H9 (cell line): ENCODE data around the gene OS9. TPM values are rescaled to one million over a fixed set of nuclear protein-coding genes. Genes with fewer than 3 reads are reported as not detected.

Source experiments
- DNase-seq: peaks from one replicate; pipeline ENCODE4 v3.0.0-alpha.2; 2017
- H2AFZ ChIP-seq: one replicate; pipeline ENCODE4 v1.6.1; 2013; ENCODE audit warnings: mild to moderate bottlenecking, low read length, control low read depth, moderate library complexity
- H2AK5ac ChIP-seq: 2 replicates; pipeline ENCODE4 v1.6.1; 2013; ENCODE audit warnings: low read length, control low read depth, mixed read lengths; ENCODE audit not compliant: insufficient read length
- H2BK120ac ChIP-seq: one replicate; pipeline ENCODE4 v1.6.1; 2013; ENCODE audit warnings: low read depth, mild to moderate bottlenecking, low read length, control low read depth, inconsistent platforms; ENCODE audit not compliant: poor library complexity, severe bottlenecking
- H2BK12ac ChIP-seq: 2 replicates; pipeline ENCODE4 v1.6.1; 2013; ENCODE audit warnings: low read length, control low read depth, mixed read lengths, low read depth; ENCODE audit not compliant: insufficient read length
- H2BK15ac ChIP-seq: 2 replicates; pipeline ENCODE4 v1.6.1; 2013; ENCODE audit warnings: low read depth, low read length, control low read depth
- H2BK20ac ChIP-seq: one replicate; pipeline ENCODE4 v1.6.1; 2013; ENCODE audit warnings: low read depth, mild to moderate bottlenecking, low read length, control low read depth, inconsistent platforms; ENCODE audit not compliant: poor library complexity, severe bottlenecking
- H2BK5ac ChIP-seq: 2 replicates; pipeline ENCODE4 v1.6.1; 2013; ENCODE audit warnings: low read length, control low read depth, mixed read lengths; ENCODE audit not compliant: insufficient read length
- H3K14ac ChIP-seq: 2 replicates; pipeline ENCODE4 v1.6.1; 2013; ENCODE audit warnings: low read length, control low read depth; ENCODE audit not compliant: insufficient read depth
- H3K18ac ChIP-seq: 2 replicates; pipeline ENCODE4 v1.6.1; 2013; ENCODE audit warnings: low read depth, mild to moderate bottlenecking, mixed read lengths, low read length, control low read depth; ENCODE audit not compliant: insufficient read length
- H3K23ac ChIP-seq: 2 replicates; pipeline ENCODE4 v1.6.1; 2013; ENCODE audit warnings: low read length, control low read depth, mixed read lengths, low read depth; ENCODE audit not compliant: insufficient read length
- H3K23me2 ChIP-seq: 2 replicates; pipeline ENCODE4 v1.6.1; 2013; ENCODE audit warnings: low read depth, mild to moderate bottlenecking, mixed read lengths, low read length, control low read depth; ENCODE audit not compliant: insufficient read length, poor library complexity, severe bottlenecking
- H3K27ac ChIP-seq: 2 replicates; pipeline ENCODE4 v1.5.1; 2013; ENCODE audit warnings: low read length, control low read depth, mixed read lengths, low read depth; ENCODE audit not compliant: insufficient read length
- H3K27me3 ChIP-seq: 2 replicates; pipeline ENCODE4 v1.6.1; 2013; ENCODE audit warnings: low read length, control low read depth, inconsistent platforms; ENCODE audit not compliant: insufficient read depth
- H3K4ac ChIP-seq: 2 replicates; pipeline ENCODE4 v1.6.1; 2013; ENCODE audit warnings: low read depth, mild to moderate bottlenecking, control low read depth, inconsistent platforms, low read length, moderate library complexity
- H3K4me1 ChIP-seq: 2 replicates; pipeline ENCODE4 v1.6.1; 2013; ENCODE audit warnings: low read length, control low read depth, inconsistent platforms; ENCODE audit not compliant: insufficient read depth
- H3K4me2 ChIP-seq: 2 replicates; pipeline ENCODE4 v1.6.1; 2013; ENCODE audit warnings: low read length, control low read depth, mixed read lengths; ENCODE audit not compliant: insufficient read length, insufficient read depth
- H3K56ac ChIP-seq: 2 replicates; pipeline ENCODE4 v1.6.1; 2013; ENCODE audit warnings: low read depth, mild to moderate bottlenecking, mixed read lengths, low read length, control low read depth; ENCODE audit not compliant: insufficient read length
- H3K79me1 ChIP-seq: 2 replicates; pipeline ENCODE4 v1.6.1; 2013; ENCODE audit warnings: low read depth, mild to moderate bottlenecking, moderate library complexity, low read length, control low read depth, inconsistent platforms; ENCODE audit not compliant: insufficient read depth, poor library complexity, severe bottlenecking
- H3K79me2 ChIP-seq: 2 replicates; pipeline ENCODE4 v1.6.1; 2013; ENCODE audit warnings: low read length, control low read depth, inconsistent platforms; ENCODE audit not compliant: insufficient read depth
- H3K9ac ChIP-seq: 2 replicates; pipeline ENCODE4 v1.6.1; 2013; ENCODE audit warnings: low read length, control low read depth, mixed read lengths; ENCODE audit not compliant: insufficient read length; ENCODE audit errors: extremely low read depth
- H3K9me3 ChIP-seq: one replicate; pipeline ENCODE4 v1.6.1; 2013; ENCODE audit warnings: low read depth, low read length, inconsistent platforms; ENCODE audit not compliant: control insufficient read depth
- H3T11ph ChIP-seq: one replicate; pipeline ENCODE4 v1.6.1; 2013; ENCODE audit warnings: mild to moderate bottlenecking, low read length, control low read depth, inconsistent platforms
- H4K20me1 ChIP-seq: one replicate; pipeline ENCODE4 v1.6.1; 2013; ENCODE audit not compliant: control insufficient read depth, insufficient read length, insufficient read depth
- H4K5ac ChIP-seq: 2 replicates; pipeline ENCODE4 v1.6.1; 2013; ENCODE audit warnings: low read depth, mild to moderate bottlenecking, mixed read lengths, low read length, control low read depth; ENCODE audit not compliant: insufficient read length
- H4K8ac ChIP-seq: replicated peaks from 2 replicates; pipeline ENCODE4 v1.6.1; 2013; ENCODE audit warnings: low read length, control low read depth, mixed read lengths, low read depth; ENCODE audit not compliant: insufficient read length
- H4K91ac ChIP-seq: 2 replicates; pipeline ENCODE4 v1.6.1; 2013; ENCODE audit warnings: low read depth, mild to moderate bottlenecking, moderate library complexity, mixed read lengths, low read length, control low read depth; ENCODE audit not compliant: insufficient read length
- H3K27ac Mint-ChIP-seq, 3 experiments: 2 replicates in 2 of 3; 3 replicates in 1 of 3; pipeline ENCODE4 v1.8.0; 2020 to 2021; ENCODE audit warnings: mixed read lengths in 3 of 3, mild to moderate bottlenecking in 1 of 3, moderate library complexity in 1 of 3
- H3K27me3 Mint-ChIP-seq: 2 replicates; pipeline ENCODE4 v1.8.0; 2021; ENCODE audit warnings: low read depth, mild to moderate bottlenecking, moderate library complexity, mixed read lengths
- H3K36me3 Mint-ChIP-seq, 3 experiments: 2 replicates in 2 of 3; 3 replicates in 1 of 3; pipeline ENCODE4 v1.8.0; 2020 to 2021; ENCODE audit warnings: low read depth in 3 of 3, mixed read lengths in 3 of 3; ENCODE audit not compliant: insufficient read depth in 1 of 3
- H3K4me1 Mint-ChIP-seq, 2 experiments: 2 replicates each; pipeline ENCODE4 v1.8.0; 2020; ENCODE audit warnings: mixed read lengths in 2 of 2
- H3K4me3 Mint-ChIP-seq, 2 experiments: 2 replicates in 1 of 2; 3 replicates in 1 of 2; pipeline ENCODE4 v1.8.0; 2020 to 2021; ENCODE audit warnings: mild to moderate bottlenecking in 2 of 2, mixed read lengths in 2 of 2, moderate library complexity in 1 of 2
- H3K9me3 Mint-ChIP-seq, 2 experiments: 2 replicates in 1 of 2; 3 replicates in 1 of 2; pipeline ENCODE4 v1.8.0; 2020; ENCODE audit warnings: mild to moderate bottlenecking in 2 of 2, mixed read lengths in 2 of 2, moderate library complexity in 1 of 2
- WGBS: extraction: QIAGEN DNeasy Blood & Tissue Kit; methylation state at CpG from one replicate; pipeline ENCODE4 v1.1.7; 2013; ENCODE audit warnings: missing lambda C conversion rate, low lambda C conversion rate, mixed read lengths; ENCODE audit not compliant: insufficient read length; ENCODE audit errors: extremely low coverage; 5-methylcytosine and 5-hydroxymethylcytosine counted together
- total RNA-seq: library from RNA; stranded (reverse); gene quantifications from 2 replicates; pipeline ENCODE4 v1.2.1, GENCODE V29; 2021
- TF ChIP-seq, protein P1 (sequence below): fragments of 200-600 bp; sonication (generic); conservative IDR thresholded peaks from 3 replicates; pipeline ENCODE4 v1.8.0; 2021; ENCODE audit warnings: antibody characterized with exemption, mild to moderate bottlenecking

OS9 gene
- total RNA-seq, 1 experiment from 2014 or later = 112 TPM

DNA sequence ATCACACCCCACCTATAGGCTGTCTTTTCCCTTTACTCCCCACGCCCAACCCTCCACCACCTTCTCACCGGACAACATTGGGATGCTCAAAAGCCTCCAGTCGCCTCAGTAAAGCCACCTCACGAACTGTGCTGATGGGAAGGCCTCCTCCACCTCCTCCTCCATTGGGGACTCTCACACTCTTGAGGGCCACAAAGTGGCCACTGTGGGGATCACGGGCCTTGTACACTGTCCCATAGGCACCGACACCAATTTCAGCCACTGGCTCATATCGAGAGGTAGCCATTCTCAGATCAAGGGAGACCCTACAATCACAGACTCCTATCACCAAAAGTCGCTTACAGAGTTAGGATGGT is 57.5 kb downstream of the OS9 start:
- H2BK5ac ChIP-seq = no peak overlapping the region
- H3K4ac ChIP-seq = no peak overlapping the region
- no peak overlapping the region for H3T11ph ChIP-seq
- no peak overlapping the region for H2BK15ac ChIP-seq
- H3K27ac ChIP-seq = no peak overlapping the region
- H2BK120ac ChIP-seq = no peak overlapping the region
- H3K23ac ChIP-seq = no peak overlapping the region
- H4K5ac ChIP-seq = peak overlapping the region; percentile 44
- peaks cover 17% of the 10 kb centered on the region for H3K23me2 ChIP-seq
- peaks cover 13% of the 10 kb centered on the region; the same call in 1 of the 2 replicates for H3K79me2 ChIP-seq
- no peaks in the 10 kb centered on the region for H4K20me1 ChIP-seq
- H4K91ac ChIP-seq = no peak overlapping the region
- peaks cover 0 to 2% of the 10 kb centered on the region in 2 experiments; a peak in 2 of 5 replicates for H3K9me3 Mint-ChIP-seq
- H3K4me2 ChIP-seq = peak overlapping the region; percentile 83
- H3K27ac Mint-ChIP-seq = peak overlapping the region; percentile 82 to 100 (median 98)
- TF ChIP-seq, protein P1, sequence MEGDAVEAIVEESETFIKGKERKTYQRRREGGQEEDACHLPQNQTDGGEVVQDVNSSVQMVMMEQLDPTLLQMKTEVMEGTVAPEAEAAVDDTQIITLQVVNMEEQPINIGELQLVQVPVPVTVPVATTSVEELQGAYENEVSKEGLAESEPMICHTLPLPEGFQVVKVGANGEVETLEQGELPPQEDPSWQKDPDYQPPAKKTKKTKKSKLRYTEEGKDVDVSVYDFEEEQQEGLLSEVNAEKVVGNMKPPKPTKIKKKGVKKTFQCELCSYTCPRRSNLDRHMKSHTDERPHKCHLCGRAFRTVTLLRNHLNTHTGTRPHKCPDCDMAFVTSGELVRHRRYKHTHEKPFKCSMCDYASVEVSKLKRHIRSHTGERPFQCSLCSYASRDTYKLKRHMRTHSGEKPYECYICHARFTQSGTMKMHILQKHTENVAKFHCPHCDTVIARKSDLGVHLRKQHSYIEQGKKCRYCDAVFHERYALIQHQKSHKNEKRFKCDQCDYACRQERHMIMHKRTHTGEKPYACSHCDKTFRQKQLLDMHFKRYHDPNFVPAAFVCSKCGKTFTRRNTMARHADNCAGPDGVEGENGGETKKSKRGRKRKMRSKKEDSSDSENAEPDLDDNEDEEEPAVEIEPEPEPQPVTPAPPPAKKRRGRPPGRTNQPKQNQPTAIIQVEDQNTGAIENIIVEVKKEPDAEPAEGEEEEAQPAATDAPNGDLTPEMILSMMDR = no peak
- H3K9me3 ChIP-seq = no peaks in the 10 kb centered on the region
- H3K27me3 Mint-ChIP-seq = peaks cover 12% of the 10 kb centered on the region
- H3K9ac ChIP-seq = peak overlapping the region; percentile 94
- peak overlapping the region; percentile 2 for H3K18ac ChIP-seq
- peaks cover 8% of the 10 kb centered on the region for H3K27me3 ChIP-seq
- no peak overlapping the region for H4K8ac ChIP-seq
- H2BK12ac ChIP-seq = no peak overlapping the region
- no peak for DNase-seq
- H3K4me1 Mint-ChIP-seq = peaks cover 37 to 38% of the 10 kb centered on the region in 2 experiments
- peak overlapping the region; percentile 52 for H2AK5ac ChIP-seq
- H3K14ac ChIP-seq = peak overlapping the region; percentile 87
- H2AFZ ChIP-seq = no peak overlapping the region
- H3K79me1 ChIP-seq = no peaks in the 10 kb centered on the region
- peaks cover 35 to 52% (median 51%) of the 10 kb centered on the region in 3 experiments for H3K36me3 Mint-ChIP-seq
- peak overlapping the region; percentile 96 to 98 for H3K4me3 Mint-ChIP-seq
- no CpG with 5 or more reads among the region's 8 CpGs for WGBS
- no peak overlapping the region for H2BK20ac ChIP-seq
- H3K4me1 ChIP-seq = 0 out of 2 replicates have a peak, but pooled peaks cover 7% of the 10 kb centered on the region
- no peak overlapping the region for H3K56ac ChIP-seq
